Thyroid gland (tissue), 4 donors: Measurements from ENCODE around the gene BEND6.
"Not testable (repeated sequence)": the region's sequence is repeated elsewhere in the genome, so short reads cannot be mapped to it uniquely, and the experiment has no call there.

Experiments used
- CTCF ChIP-seq, 6 experiments: fragments of 200-600 bp in 3 of 6; fragments of 450-650 bp in 3 of 6; sonication (generic) in 3 of 6; IDR thresholded peaks; one replicate each; pipeline ENCODE4 v1.5.1; 2016 to 2019; ENCODE audit warnings: antibody characterized with exemption in 6 of 6, mild to moderate bottlenecking in 2 of 6, inconsistent platforms in 1 of 6, moderate library complexity in 1 of 6
- POLR2A ChIP-seq, 2 donors: fragments of 450-650 bp; IDR thresholded peaks; one replicate each; pipeline ENCODE4 v1.6.1; 2017; ENCODE audit warnings: antibody characterized with exemption in 2 of 2, mild to moderate bottlenecking in 2 of 2, moderate library complexity in 1 of 2

DNA sequence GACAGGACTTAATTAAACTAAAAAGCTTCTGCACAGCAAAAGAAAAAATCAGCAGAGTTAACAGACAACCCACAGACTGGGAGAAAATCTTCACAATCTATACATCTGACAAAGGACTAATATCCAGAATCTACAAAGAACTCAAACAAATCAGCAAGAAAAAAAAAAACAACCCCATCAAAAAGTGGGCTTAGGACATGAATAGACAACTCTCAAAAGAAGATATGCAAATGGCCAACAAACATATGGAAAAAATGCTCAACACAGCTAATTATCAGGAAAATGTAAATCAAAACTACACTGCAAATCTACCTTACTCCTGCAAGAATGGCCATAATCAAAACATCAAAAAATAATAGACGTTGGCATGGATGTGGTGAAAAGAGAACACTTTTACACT is 89.2 kb downstream of the BEND6 start:
- TF ChIP-seq CTCF, POLR2A (IDR thresholded peaks at IDR 0.05): not testable (repeated sequence)
